DOHH2 (cell line): Measurements from ENCODE around the gene GUCY1A1.

Experiments used
- CTCF ChIP-seq: fragments of 200-600 bp; sonication (generic); IDR thresholded peaks from one replicate; pipeline ENCODE4 v1.5.1; 2014; ENCODE audit warnings: antibody characterized with exemption, mild to moderate bottlenecking, low read depth, low read length; ENCODE audit not compliant: poor library complexity, severe bottlenecking
- EZH2phosphoT487 ChIP-seq: fragments of 200-600 bp; sonication (generic); IDR thresholded peaks from 2 replicates; pipeline ENCODE4 v1.6.1; 2017; ENCODE audit warnings: borderline replicate concordance, mild to moderate bottlenecking, antibody characterized with exemption, low read length, moderate library complexity, mixed read lengths

- TF ChIP-seq CTCF (no peak), EZH2phosphoT487 (no peak)
Observed at GRCh38 chr4:155734951-155735350, 68.3 kb downstream of the GUCY1A1 start.
